Measurements from ENCODE around the gene CCDC170.

DNA sequence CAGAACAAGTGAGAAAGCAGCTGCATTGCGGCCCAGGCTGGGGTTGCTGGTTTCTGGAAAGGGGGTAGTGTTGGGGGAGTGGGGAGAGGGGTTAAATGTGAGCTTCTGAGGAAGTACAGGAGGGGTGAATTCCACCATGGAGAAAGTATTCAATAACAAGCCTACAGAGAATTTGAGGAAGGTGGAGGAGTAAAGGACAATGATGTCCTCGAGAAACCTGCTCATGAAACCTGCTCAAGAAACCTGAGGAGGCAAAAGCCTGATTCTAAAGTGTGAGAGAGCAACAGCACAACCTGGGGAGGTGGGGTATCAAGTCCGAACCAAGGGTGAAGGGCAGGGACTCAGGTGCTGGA, 175.4 kb downstream of the CCDC170 start:
- TF ChIP-seq, protein P1, sequence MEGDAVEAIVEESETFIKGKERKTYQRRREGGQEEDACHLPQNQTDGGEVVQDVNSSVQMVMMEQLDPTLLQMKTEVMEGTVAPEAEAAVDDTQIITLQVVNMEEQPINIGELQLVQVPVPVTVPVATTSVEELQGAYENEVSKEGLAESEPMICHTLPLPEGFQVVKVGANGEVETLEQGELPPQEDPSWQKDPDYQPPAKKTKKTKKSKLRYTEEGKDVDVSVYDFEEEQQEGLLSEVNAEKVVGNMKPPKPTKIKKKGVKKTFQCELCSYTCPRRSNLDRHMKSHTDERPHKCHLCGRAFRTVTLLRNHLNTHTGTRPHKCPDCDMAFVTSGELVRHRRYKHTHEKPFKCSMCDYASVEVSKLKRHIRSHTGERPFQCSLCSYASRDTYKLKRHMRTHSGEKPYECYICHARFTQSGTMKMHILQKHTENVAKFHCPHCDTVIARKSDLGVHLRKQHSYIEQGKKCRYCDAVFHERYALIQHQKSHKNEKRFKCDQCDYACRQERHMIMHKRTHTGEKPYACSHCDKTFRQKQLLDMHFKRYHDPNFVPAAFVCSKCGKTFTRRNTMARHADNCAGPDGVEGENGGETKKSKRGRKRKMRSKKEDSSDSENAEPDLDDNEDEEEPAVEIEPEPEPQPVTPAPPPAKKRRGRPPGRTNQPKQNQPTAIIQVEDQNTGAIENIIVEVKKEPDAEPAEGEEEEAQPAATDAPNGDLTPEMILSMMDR (IDR thresholded peaks at IDR 0.05; ENCODE audit: low read length), result no peak
- TF ChIP-seq EZH2 (optimal IDR thresholded peaks at IDR 0.05; ENCODE audit: low read depth, low read length), result no peak

All from MM.1S (cell line).